Stimulated activated CD4-positive, alpha-beta T cell treated with anti-CD3 and anti-CD28 coated beads, TNF-alpha, amount 100 ng/mL, for 4 hours (primary cell): ENCODE data around the gene CST5.
"Not testable (repeated sequence)": the region's sequence is repeated elsewhere in the genome, so short reads cannot be mapped to it uniquely, and the experiment has no call there.

Experiments
- DNase-seq, 3 experiments: peaks; one replicate each; pipeline ENCODE4 v3.0.0-alpha.2; 2020; ENCODE audit warnings: low read depth in 3 of 3

CST5 gene

GRCh38 chr20:23841693-23842092 is 37.9 kb downstream of the CST5 start:
- DNase-seq = no peak

GRCh38 chr20:23835716-23836115 is 43.8 kb downstream of the CST5 start:
- no peak for DNase-seq

GRCh38 chr20:23832775-23833513 is 46.6 kb downstream of the CST5 start:
- DNase-seq = no peak

- not testable (repeated sequence) for DNase-seq
Observed at GRCh38 chr20:23831961-23832360, 47.6 kb downstream of the CST5 start.

GRCh38 chr20:23826541-23827021 is 53.0 kb downstream of the CST5 start, which contains the start of gene CST2:
TSS of gene CST2 (minus strand) at chr20:23826729. CDS start at chr20:23826660, 69 bp downstream.
- DNase-seq = no peak
